ENCODE results near the gene RFX1.

- TF ChIP-seq POLR2A (IDR thresholded peaks at IDR 0.05) (peak; percentile 10 to 34), CTCF (IDR thresholded peaks at IDR 0.05 in 4 of 5, conservative IDR thresholded peaks at IDR 0.05 in 1 of 5) (no peak)
Measured at GRCh38 chr19:14004619-14005348, 1.3 kb downstream of the RFX1 start.

Measured in gastrocnemius medialis (tissue), 4 donors.